ENCODE measurements around the gene FNIP1.

FNIP1 gene

DNA sequence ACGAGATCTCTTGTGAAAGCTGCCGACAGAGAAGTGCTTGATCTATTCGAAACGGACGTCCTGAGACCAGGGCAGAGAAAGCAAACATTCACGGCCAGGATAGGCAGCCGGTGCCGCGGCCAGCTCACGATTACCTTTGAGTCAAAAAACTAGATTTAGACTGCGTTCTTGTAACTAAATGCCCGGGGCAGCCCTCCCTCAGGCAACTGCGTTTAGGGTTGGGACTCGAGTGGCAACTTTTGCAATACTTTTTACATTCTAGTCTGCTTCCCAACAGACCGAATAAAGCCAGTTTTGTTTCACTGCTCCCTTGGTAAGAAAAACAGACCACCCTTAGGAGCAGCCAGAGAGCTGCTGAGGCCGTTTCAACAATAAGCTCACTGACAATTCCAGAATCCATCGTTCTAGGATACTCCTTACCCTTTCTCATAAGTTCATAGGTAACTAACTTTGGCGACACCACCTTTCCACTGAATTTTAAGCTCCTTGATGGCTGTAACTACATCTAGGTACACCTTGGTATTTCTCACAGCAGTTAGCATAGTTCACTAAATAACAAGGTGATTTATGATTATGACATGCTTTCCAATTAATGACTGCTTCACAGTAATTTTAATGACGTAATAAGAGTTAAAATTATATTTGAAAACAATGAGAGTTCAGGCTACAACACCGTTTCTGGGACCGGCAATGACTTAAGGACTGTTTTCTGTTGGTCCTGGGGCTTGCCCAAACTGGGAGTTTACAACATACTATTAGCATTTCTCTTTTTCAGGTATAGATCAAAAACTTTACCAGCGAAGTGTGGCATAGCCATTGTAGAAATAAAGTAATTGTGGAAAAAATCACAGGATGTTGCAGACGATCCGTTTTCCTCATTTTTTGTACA is 160.9 kb downstream of the FNIP1 start:
- peak overlapping the region; percentile 96 for H3K9ac ChIP-seq (ENCODE audit: low read length)
- H3K4me1 ChIP-seq (ENCODE audit: control insufficient read depth, insufficient read depth, low read length) = peaks cover 30% of the 10 kb centered on the region
- no peaks in the 10 kb centered on the region for H3K36me3 ChIP-seq (ENCODE audit: control insufficient read depth, insufficient read depth, low read length, severe bottlenecking)
- no peaks in the 10 kb centered on the region for H3K9me3 ChIP-seq (ENCODE audit: control insufficient read depth, low read length)
- H3K4me3 ChIP-seq (ENCODE audit: low read length) = peak overlapping the region; percentile 97
- DNase-seq (ENCODE audit: low read depth) = peak; percentile 81
- no peaks in the 10 kb centered on the region for H3K27me3 ChIP-seq (replicated peaks; ENCODE audit: control insufficient read depth, insufficient read depth, low read length)

DNA sequence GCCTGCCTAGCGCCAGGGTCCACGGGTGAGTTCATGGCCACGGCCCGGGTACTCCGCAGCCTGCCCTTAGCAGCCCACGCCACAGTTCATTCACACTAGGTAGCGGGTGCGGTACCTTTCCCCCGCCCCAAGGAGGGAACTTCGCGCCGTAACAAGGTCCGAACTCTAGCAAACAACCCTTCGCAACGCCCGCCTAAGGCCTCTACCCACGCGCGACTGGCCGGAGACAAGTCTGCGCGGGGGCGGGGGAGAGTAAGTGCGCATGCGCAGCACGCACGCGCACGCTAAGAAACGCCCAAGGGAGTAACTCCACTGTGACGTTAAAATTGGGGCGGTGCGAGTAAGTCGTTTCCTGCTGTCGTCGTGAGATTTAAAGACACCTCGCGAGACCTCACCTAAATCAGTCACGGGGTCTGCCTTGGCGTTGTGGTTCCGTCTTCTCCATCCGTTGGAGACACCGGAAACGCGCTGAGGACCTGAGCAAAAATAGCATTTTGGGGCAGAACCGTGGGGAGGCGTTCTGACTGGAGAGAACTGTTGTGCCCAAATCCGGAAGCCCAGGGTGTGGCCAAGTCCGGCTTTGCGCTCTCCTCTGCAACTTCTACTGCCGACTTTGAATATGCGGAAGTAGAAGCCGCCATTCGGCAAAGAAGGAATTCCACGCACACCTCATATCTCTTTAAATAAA is 161.7 kb downstream of the FNIP1 start, which contains the start of gene RAPGEF6:
RAPGEF6 (minus strand) TSS at position 234 of the 688 bp plus-strand sequence; CDS start at position 35, 199 bp downstream.
- Histone ChIP-seq H3K27me3 (replicated peaks; ENCODE audit: control insufficient read depth, insufficient read depth, low read length) (no peaks in the 10 kb centered on the region), H3K9ac (ENCODE audit: low read length) (peak within 1 kb of the TSS; percentile 96), H3K4me1 (ENCODE audit: control insufficient read depth, insufficient read depth, low read length) (peaks cover 35% of the 10 kb centered on the region), H3K4me3 (ENCODE audit: low read length) (peak within 1 kb of the TSS; percentile 97), H3K9me3 (ENCODE audit: control insufficient read depth, low read length) (no peaks in the 10 kb centered on the region), H3K36me3 (ENCODE audit: control insufficient read depth, insufficient read depth, low read length, severe bottlenecking) (no peaks in the 10 kb centered on the region)
- DNase-seq (ENCODE audit: low read depth) = peak; percentile 100

DNA sequence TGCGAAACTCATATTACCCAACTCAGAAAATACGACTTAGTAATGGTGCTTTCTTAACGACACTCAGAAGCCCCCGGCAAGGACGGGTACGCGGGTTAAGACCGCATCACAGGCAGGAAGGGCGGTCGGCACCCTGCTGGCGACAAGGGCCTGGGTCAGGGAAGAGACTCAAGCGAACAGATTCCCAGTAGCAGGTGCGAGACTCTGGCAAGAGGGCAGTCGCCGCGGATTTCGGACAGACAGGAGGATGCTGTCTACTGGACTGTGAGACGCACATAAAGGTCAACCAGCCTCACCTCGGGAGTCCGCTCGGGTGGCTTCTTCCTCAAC is 162.2 kb downstream of the FNIP1 start:
- Histone ChIP-seq H3K9ac (ENCODE audit: low read length) (peak overlapping the region; percentile 96), H3K36me3 (ENCODE audit: control insufficient read depth, insufficient read depth, low read length, severe bottlenecking) (no peaks in the 10 kb centered on the region), H3K27me3 (replicated peaks; ENCODE audit: control insufficient read depth, insufficient read depth, low read length) (no peaks in the 10 kb centered on the region), H3K4me1 (ENCODE audit: control insufficient read depth, insufficient read depth, low read length) (peaks cover 35% of the 10 kb centered on the region), H3K9me3 (ENCODE audit: control insufficient read depth, low read length) (no peaks in the 10 kb centered on the region), H3K4me3 (ENCODE audit: low read length) (peak overlapping the region; percentile 97)
- DNase-seq (ENCODE audit: low read depth) = peak; percentile 77

GRCh38 chr5:131634238-131634637 is 162.6 kb downstream of the FNIP1 start:
- H3K9ac ChIP-seq (ENCODE audit: low read length) = peak overlapping the region; percentile 96
- peaks cover 34% of the 10 kb centered on the region for H3K4me1 ChIP-seq (ENCODE audit: control insufficient read depth, insufficient read depth, low read length)
- H3K36me3 ChIP-seq (ENCODE audit: control insufficient read depth, insufficient read depth, low read length, severe bottlenecking) = no peaks in the 10 kb centered on the region
- H3K9me3 ChIP-seq (ENCODE audit: control insufficient read depth, low read length) = no peaks in the 10 kb centered on the region
- peak; percentile 46 for DNase-seq (ENCODE audit: low read depth)
- H3K4me3 ChIP-seq (ENCODE audit: low read length) = peak overlapping the region; percentile 97
- no peaks in the 10 kb centered on the region for H3K27me3 ChIP-seq (replicated peaks; ENCODE audit: control insufficient read depth, insufficient read depth, low read length)

- no peak for DNase-seq (ENCODE audit: low read depth)
- Histone ChIP-seq H3K9me3 (ENCODE audit: control insufficient read depth, low read length) (no peaks in the 10 kb centered on the region), H3K36me3 (ENCODE audit: control insufficient read depth, insufficient read depth, low read length, severe bottlenecking) (no peaks in the 10 kb centered on the region), H3K27me3 (replicated peaks; ENCODE audit: control insufficient read depth, insufficient read depth, low read length) (no peaks in the 10 kb centered on the region), H3K4me1 (ENCODE audit: control insufficient read depth, insufficient read depth, low read length) (peaks cover 30% of the 10 kb centered on the region), H3K9ac (ENCODE audit: low read length) (peak overlapping the region; percentile 96), H3K4me3 (ENCODE audit: low read length) (peak overlapping the region; percentile 97)
These were observed 163.0 kb downstream of the FNIP1 start for GRCh38 chr5:131633830-131634229.

DNA sequence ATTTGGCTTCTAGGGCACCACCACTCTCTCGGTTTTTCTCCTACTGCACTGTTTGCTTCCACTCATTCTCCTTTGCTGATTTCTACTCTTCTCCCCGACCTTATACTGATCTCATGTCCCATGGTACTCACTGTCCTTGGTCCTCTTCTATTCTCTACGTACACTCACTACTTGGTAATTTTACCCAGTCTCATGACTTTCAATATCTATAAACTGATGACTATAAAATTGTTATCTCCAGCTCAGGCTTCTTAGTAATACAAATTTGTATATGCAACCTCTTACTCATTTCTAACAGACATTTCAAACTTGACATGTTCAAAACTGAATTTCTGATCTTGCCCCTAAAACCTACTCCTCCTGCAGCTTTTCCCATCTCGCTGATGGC is 165.9 kb downstream of the FNIP1 start:
- no peaks in the 10 kb centered on the region for H3K36me3 ChIP-seq (ENCODE audit: control insufficient read depth, insufficient read depth, low read length, severe bottlenecking)
- H3K9ac ChIP-seq (ENCODE audit: low read length) = no peak overlapping the region
- no peaks in the 10 kb centered on the region for H3K27me3 ChIP-seq (replicated peaks; ENCODE audit: control insufficient read depth, insufficient read depth, low read length)
- no peaks in the 10 kb centered on the region for H3K9me3 ChIP-seq (ENCODE audit: control insufficient read depth, low read length)
- H3K4me3 ChIP-seq (ENCODE audit: low read length) = no peak overlapping the region
- H3K4me1 ChIP-seq (ENCODE audit: control insufficient read depth, insufficient read depth, low read length) = peaks cover 23% of the 10 kb centered on the region
- DNase-seq (ENCODE audit: low read depth) = no peak

DNA sequence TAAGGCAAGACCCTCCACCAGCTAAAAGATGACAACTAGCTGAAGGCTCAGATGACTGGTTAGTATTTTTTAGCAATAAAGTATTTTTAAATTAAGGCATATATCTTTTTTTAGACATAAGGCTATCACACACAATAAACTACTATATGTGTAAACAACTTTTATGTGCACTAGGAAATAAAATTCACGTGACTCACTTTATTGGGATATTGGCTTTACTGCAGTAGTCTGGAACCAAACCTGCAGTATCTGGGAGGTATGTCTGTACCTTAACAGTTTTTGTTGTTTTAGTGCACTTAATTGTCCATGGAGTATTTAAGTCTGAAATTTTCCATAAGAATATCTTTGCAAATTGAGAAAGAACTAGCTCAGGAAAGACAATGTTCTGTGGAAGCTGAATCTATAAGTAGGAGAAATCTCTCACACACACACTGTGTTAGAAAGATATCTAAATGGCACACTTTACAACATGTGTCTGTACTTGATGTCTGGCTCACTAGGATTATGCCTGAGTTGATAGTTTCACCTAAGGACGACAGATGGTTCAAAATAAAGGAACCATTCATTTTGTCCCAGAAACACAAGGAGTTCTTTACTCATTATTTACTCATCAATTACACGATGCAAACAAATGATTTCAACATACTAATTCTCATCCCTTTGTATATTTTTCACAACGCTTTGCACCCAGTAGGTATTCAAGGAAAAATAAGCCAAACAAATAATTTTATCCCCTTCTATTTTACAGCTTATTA is 166.4 kb downstream of the FNIP1 start:
- H3K36me3 ChIP-seq (ENCODE audit: control insufficient read depth, insufficient read depth, low read length, severe bottlenecking) = no peaks in the 10 kb centered on the region
- no peak for DNase-seq (ENCODE audit: low read depth)

GRCh38 chr5:131628990-131629389 is 167.8 kb downstream of the FNIP1 start:
- Histone ChIP-seq H3K9me3 (ENCODE audit: control insufficient read depth, low read length) (no peaks in the 10 kb centered on the region), H3K36me3 (ENCODE audit: control insufficient read depth, insufficient read depth, low read length, severe bottlenecking) (no peaks in the 10 kb centered on the region), H3K4me3 (ENCODE audit: low read length) (no peak overlapping the region), H3K9ac (ENCODE audit: low read length) (no peak overlapping the region), H3K4me1 (ENCODE audit: control insufficient read depth, insufficient read depth, low read length) (peaks cover 21% of the 10 kb centered on the region), H3K27me3 (replicated peaks; ENCODE audit: control insufficient read depth, insufficient read depth, low read length) (no peaks in the 10 kb centered on the region)
- DNase-seq (ENCODE audit: low read depth) = peak; percentile 39

More for the DNA sequence above, 166.4 kb downstream of the FNIP1 start:
- H3K9me3 ChIP-seq (ENCODE audit: control insufficient read depth, low read length) = no peaks in the 10 kb centered on the region
- no peak overlapping the region for H3K4me3 ChIP-seq (ENCODE audit: low read length)
- H3K4me1 ChIP-seq (ENCODE audit: control insufficient read depth, insufficient read depth, low read length) = peaks cover 22% of the 10 kb centered on the region
- H3K27me3 ChIP-seq (replicated peaks; ENCODE audit: control insufficient read depth, insufficient read depth, low read length) = no peaks in the 10 kb centered on the region
- no peak overlapping the region for H3K9ac ChIP-seq (ENCODE audit: low read length)

DNA sequence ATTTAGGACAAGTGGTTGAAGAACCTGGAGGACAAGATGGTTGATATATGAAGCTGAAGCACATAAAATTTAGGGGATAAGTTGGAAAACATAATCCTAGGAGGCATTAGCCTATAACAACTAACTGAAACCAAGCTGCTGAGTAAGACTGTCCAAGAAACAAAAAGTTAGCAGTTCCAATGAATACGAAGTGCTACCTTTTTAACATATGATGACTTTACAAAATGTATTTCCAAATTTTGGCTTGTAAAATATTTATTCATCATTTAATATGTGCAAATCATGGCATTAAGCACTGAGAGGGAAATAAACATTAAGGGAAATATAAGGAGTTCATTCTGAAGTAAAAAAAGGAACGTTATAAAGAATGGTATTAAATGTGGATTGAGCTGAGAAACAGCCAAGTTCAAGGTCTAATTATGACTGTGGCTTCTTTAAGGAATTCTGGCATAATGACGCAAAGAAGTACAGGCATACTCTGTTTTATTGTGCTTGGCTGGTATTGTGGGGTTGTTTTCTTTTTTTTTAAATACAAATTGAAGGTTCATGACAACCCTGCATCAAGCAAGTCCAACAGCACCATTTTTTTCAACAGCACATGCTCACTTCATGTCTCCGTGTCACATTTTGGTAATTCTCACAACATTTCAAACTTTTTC is 169.5 kb downstream of the FNIP1 start:
- H3K9ac ChIP-seq (ENCODE audit: low read length) = no peak overlapping the region
- no peaks in the 10 kb centered on the region for H3K36me3 ChIP-seq (ENCODE audit: control insufficient read depth, insufficient read depth, low read length, severe bottlenecking)
- H3K4me3 ChIP-seq (ENCODE audit: low read length) = no peak overlapping the region
- no peak for DNase-seq (ENCODE audit: low read depth)
- no peaks in the 10 kb centered on the region for H3K27me3 ChIP-seq (replicated peaks; ENCODE audit: control insufficient read depth, insufficient read depth, low read length)
- no peaks in the 10 kb centered on the region for H3K9me3 ChIP-seq (ENCODE audit: control insufficient read depth, low read length)
- peaks cover 20% of the 10 kb centered on the region for H3K4me1 ChIP-seq (ENCODE audit: control insufficient read depth, insufficient read depth, low read length)

DNA sequence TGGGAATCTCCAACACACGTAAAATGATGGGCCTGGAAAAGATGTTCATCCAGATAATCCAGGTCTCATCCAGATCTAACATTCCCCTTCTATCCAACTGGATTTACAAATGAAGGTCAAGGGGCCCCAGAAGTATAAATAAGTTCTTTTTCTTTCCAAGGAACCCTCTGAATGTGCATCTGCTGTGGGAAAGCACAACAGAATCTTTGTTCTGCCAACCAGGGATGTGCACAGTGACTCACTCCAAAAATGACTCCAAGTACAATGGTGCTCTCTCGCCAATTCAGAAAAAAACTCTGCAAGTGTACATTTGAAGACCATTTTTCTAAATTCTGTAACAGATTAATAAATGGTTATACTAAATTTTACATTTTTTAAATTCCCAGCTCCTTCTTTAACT is 174.2 kb downstream of the FNIP1 start:
- Histone ChIP-seq H3K4me1 (ENCODE audit: control insufficient read depth, insufficient read depth, low read length) (peaks cover 12% of the 10 kb centered on the region), H3K9ac (ENCODE audit: low read length) (no peak overlapping the region), H3K9me3 (ENCODE audit: control insufficient read depth, low read length) (no peaks in the 10 kb centered on the region), H3K27me3 (replicated peaks; ENCODE audit: control insufficient read depth, insufficient read depth, low read length) (no peaks in the 10 kb centered on the region), H3K36me3 (ENCODE audit: control insufficient read depth, insufficient read depth, low read length, severe bottlenecking) (no peaks in the 10 kb centered on the region), H3K4me3 (ENCODE audit: low read length) (no peak overlapping the region)
- DNase-seq (ENCODE audit: low read depth) = no peak

Data from adipocyte (in vitro differentiated cells).